Adrenal gland (tissue), 5 donors: ENCODE measurements around the gene PCDHA8.

ENCODE experiments used
- CTCF ChIP-seq, 6 experiments: fragments of 450-650 bp in 4 of 6; fragments of 200-600 bp in 2 of 6; sonication (generic) in 1 of 6; IDR thresholded peaks; 1 replicate in 5 of 6; 2 replicates in 1 of 6; pipeline versions ENCODE4 v1.5.1 to v1.8.0; 2016 to 2021; ENCODE audit warnings: antibody characterized with exemption in 6 of 6, mild to moderate bottlenecking in 2 of 6, moderate library complexity in 1 of 6
- POLR2A ChIP-seq, 2 donors: fragments of 450-650 bp; IDR thresholded peaks; one replicate each; pipeline ENCODE4 v1.6.1; 2017; ENCODE audit warnings: antibody characterized with exemption in 2 of 2, mild to moderate bottlenecking in 2 of 2, moderate library complexity in 1 of 2
- donor health status: DM: no; HTN: no; CAD: no.

GRCh38 chr5:140883927-140884697 lies 43.1 kb downstream of the PCDHA8 start:
- TF ChIP-seq CTCF (IDR thresholded peaks at IDR 0.05) (no peak), POLR2A (IDR thresholded peaks at IDR 0.05) (no peak)
